Activated CD4-positive, alpha-beta T cell treated with anti-CD3 and anti-CD28 coated beads, Interleukin-2, amount 50 U/mL, for 16 hours (primary cell): ENCODE data around the gene SCARF2.

Experiments
- DNase-seq: peaks from one replicate; pipeline ENCODE4 v3.0.0-alpha.2; 2020

The SCARF2 gene

GRCh38 chr22:20439928-20440575 lies 2.4 kb upstream of the SCARF2 start:
- no peak for DNase-seq

GRCh38 chr22:20439556-20439927 lies 1.9 kb upstream of the SCARF2 start:
- no peak for DNase-seq

- DNase-seq: no peak
Observed at GRCh38 chr22:20438678-20439492, 1.3 kb upstream of the SCARF2 start.

- DNase-seq: no peak
Observed at GRCh38 chr22:20438427-20438677, 727 bp upstream of the SCARF2 start.

GRCh38 chr22:20436768-20437612 lies 635 bp downstream of the SCARF2 start:
- DNase-seq: no peak

- DNase-seq: no peak
Observed at GRCh38 chr22:20436307-20436767, 1.3 kb downstream of the SCARF2 start.

- DNase-seq: no peak
Observed at GRCh38 chr22:20435436-20436306, 2.0 kb downstream of the SCARF2 start.

- DNase-seq: no peak
Observed at GRCh38 chr22:20434773-20435172, 2.9 kb downstream of the SCARF2 start.

- DNase-seq: no peak
Observed at GRCh38 chr22:20434264-20434751, 3.3 kb downstream of the SCARF2 start.

- DNase-seq: no peak
Observed at GRCh38 chr22:20433686-20434241, 3.9 kb downstream of the SCARF2 start.

GRCh38 chr22:20433191-20433590 lies 4.4 kb downstream of the SCARF2 start:
- DNase-seq: no peak

GRCh38 chr22:20432244-20432686 lies 5.4 kb downstream of the SCARF2 start:
- no peak for DNase-seq

GRCh38 chr22:20431511-20432192 lies 6.0 kb downstream of the SCARF2 start:
- DNase-seq: no peak

- peak; percentile 64 for DNase-seq
Observed at GRCh38 chr22:20430720-20431510, 6.7 kb downstream of the SCARF2 start.

- DNase-seq: no peak
Observed at GRCh38 chr22:20430101-20430719, 7.4 kb downstream of the SCARF2 start.

GRCh38 chr22:20429254-20430100 lies 8.1 kb downstream of the SCARF2 start:
- peak; percentile 76 for DNase-seq

GRCh38 chr22:20428496-20429253 lies 8.9 kb downstream of the SCARF2 start:
- DNase-seq: no peak

- DNase-seq: no peak
Observed at GRCh38 chr22:20427945-20428417, 9.6 kb downstream of the SCARF2 start.
